Calu3 (cell line): ENCODE measurements around the gene ALDH1L2. TPM values are rescaled to one million over a fixed set of nuclear protein-coding genes. Genes with fewer than 3 reads are reported as not detected.
A peak's percentile ranks its signal among the peaks of the same experiment; 100 is the strongest.

ENCODE experiments used
- BruUV-seq: library from RNA; stranded (reverse); fragments of 400-500 nt; replicated peaks from 2 replicates; lab custom pipeline; 2021; lab: Mats Ljungman, UMichigan
- CTCF ChIA-PET: fragments of 300-600 bp; sonication (Branson Sonifier 250); formaldehyde crosslinking; loops from one replicate; lab custom pipeline; 2022; ENCODE audit warnings: antibody characterized with exemption; lab: Charles Lee
- DNase-seq: peaks from one replicate; pipeline ENCODE4 v3.0.0; 2022
- H3K27ac Mint-ChIP-seq: one replicate; pipeline ENCODE4 v1.8.0; 2022; ENCODE audit warnings: mixed read lengths; ENCODE audit not compliant: unreplicated experiment
- H3K27me3 Mint-ChIP-seq: one replicate; pipeline ENCODE4 v1.8.0; 2022; ENCODE audit warnings: mixed read lengths; ENCODE audit not compliant: unreplicated experiment
- H3K36me3 Mint-ChIP-seq: one replicate; pipeline ENCODE4 v1.8.0; 2022; ENCODE audit warnings: mild to moderate bottlenecking, moderate library complexity, mixed read lengths; ENCODE audit not compliant: insufficient read depth, unreplicated experiment
- H3K4me1 Mint-ChIP-seq: one replicate; pipeline ENCODE4 v1.8.0; 2022; ENCODE audit warnings: mild to moderate bottlenecking, low read depth, mixed read lengths; ENCODE audit not compliant: unreplicated experiment
- H3K4me3 Mint-ChIP-seq: one replicate; pipeline ENCODE4 v1.8.0; 2022; ENCODE audit warnings: mild to moderate bottlenecking, low read depth, moderate library complexity, mixed read lengths; ENCODE audit not compliant: unreplicated experiment
- H3K9me3 Mint-ChIP-seq: one replicate; pipeline ENCODE4 v1.8.0; 2022; ENCODE audit warnings: low read depth, mixed read lengths; ENCODE audit not compliant: unreplicated experiment
- intact Hi-C: fragments of 100-400 bp; cut with micrococcal nuclease; formaldehyde crosslinking; loops from one replicate; pipeline ENCODE4 v1.10.0; 2022; ENCODE audit not compliant: unreplicated experiment
- total RNA-seq: library from RNA; stranded (reverse); gene quantifications from 2 replicates; pipeline ENCODE4 v1.2.3, GENCODE V29; 2022
- TF ChIP-seq, protein P1 (sequence below): fragments of 200-600 bp; IDR thresholded peaks from one replicate; pipeline ENCODE4 v1.8.0; 2022; ENCODE audit warnings: antibody characterized with exemption; ENCODE audit not compliant: unreplicated experiment

ALDH1L2 gene
- total RNA-seq, 1 experiment from 2014 or later: 19.3 TPM

DNA sequence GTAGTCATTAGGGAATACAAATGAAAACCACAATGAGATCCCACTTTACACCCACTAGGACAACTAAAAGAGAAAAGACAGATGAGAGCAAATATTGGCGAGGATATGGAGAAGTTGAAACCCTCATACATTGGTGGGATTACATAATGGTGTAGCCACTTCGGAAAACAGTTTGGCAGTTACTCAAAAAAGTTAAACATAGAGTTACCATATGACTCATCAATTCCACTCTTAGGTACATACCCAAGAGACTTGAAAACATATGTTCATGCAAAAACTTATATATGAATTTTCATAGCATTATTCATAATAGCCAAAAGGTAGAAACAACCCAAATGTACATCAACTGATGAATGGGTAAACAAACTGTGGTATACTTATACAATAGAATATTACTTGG is 27.1 kb downstream of the ALDH1L2 start:
- Mint-ChIP-seq H3K4me1 (peaks cover 8% of the 10 kb centered on the region), H3K4me3 (no peak overlapping the region), H3K36me3 (peaks cover 27% of the 10 kb centered on the region), H3K27me3 (no peaks in the 10 kb centered on the region), H3K9me3 (peaks cover 13% of the 10 kb centered on the region), H3K27ac (no peak overlapping the region)
- TF ChIP-seq, protein P1, sequence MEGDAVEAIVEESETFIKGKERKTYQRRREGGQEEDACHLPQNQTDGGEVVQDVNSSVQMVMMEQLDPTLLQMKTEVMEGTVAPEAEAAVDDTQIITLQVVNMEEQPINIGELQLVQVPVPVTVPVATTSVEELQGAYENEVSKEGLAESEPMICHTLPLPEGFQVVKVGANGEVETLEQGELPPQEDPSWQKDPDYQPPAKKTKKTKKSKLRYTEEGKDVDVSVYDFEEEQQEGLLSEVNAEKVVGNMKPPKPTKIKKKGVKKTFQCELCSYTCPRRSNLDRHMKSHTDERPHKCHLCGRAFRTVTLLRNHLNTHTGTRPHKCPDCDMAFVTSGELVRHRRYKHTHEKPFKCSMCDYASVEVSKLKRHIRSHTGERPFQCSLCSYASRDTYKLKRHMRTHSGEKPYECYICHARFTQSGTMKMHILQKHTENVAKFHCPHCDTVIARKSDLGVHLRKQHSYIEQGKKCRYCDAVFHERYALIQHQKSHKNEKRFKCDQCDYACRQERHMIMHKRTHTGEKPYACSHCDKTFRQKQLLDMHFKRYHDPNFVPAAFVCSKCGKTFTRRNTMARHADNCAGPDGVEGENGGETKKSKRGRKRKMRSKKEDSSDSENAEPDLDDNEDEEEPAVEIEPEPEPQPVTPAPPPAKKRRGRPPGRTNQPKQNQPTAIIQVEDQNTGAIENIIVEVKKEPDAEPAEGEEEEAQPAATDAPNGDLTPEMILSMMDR: no peak
- CTCF ChIA-PET: no interaction called here
- intact Hi-C loops: no loop called here
- no peak for DNase-seq
- BruUV-seq: no TSS peak

DNA sequence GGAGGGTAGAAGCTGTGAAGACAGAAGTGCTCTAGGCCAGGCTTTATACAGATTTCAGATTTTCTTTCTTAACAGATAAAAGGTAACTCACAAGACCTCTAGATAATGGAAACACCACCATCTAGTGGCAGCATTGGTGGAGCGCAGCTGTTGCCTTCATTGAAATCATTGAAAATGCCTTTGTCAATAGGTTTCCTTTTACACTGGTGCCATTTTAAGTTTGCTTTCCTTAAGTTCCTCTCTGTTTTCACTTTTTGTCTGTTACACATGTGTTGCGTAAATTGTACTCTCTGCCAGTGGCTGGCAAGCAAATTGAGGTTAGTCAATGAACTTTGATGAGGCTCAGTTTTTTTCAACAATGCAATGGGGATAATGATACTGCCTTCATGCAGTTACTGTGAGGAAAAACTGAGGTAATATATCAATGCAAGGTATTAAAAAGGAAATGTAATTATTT is 31.1 kb downstream of the ALDH1L2 start:
- peaks cover 13% of the 10 kb centered on the region for H3K9me3 Mint-ChIP-seq
- DNase-seq: peak; percentile 77
- no TSS peak for BruUV-seq
- H3K36me3 Mint-ChIP-seq: peaks cover 24% of the 10 kb centered on the region
- H3K4me3 Mint-ChIP-seq: no peak overlapping the region
- CTCF ChIA-PET: interaction anchor here (2.1 kb wide), 1 partner anchor 671 kb away, joined by 16 read pairs; no protein-coding TSS in a partner anchor
- intact Hi-C loops: loop anchor here (1.0 to 5.0 kb wide), 6 partner anchors 66 to 852 kb away; partner anchors contain the start of gene NOPCHAP1
- H3K27me3 Mint-ChIP-seq: no peaks in the 10 kb centered on the region
- TF ChIP-seq, protein P1: peak; percentile 83
- H3K27ac Mint-ChIP-seq: no peak overlapping the region
- H3K4me1 Mint-ChIP-seq: no peaks in the 10 kb centered on the region

DNA sequence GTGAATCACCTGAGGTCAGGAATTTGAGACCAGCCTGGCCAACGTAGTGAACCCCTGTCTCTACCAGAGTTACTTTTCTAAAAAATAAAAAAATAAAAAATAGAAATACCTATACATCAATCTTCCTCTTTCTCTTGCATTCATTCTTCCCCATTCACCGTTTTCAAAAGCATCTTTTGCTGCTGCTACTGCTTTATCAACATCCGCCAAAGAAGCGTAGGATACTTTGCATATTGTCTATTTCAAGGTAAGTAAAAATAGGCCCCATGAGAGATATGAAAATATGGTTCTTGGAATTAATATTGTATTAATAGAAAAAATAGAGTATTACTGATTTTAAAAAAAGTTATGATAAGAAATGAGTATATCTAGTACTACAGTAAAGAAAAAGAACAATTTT is 32.3 kb downstream of the ALDH1L2 start:
- no TSS peak for BruUV-seq
- H3K36me3 Mint-ChIP-seq: peaks cover 29% of the 10 kb centered on the region
- no peak overlapping the region for H3K4me3 Mint-ChIP-seq
- CTCF ChIA-PET: no interaction called here
- no peak overlapping the region for H3K27ac Mint-ChIP-seq
- intact Hi-C loops: loop anchor here (5.0 kb wide), 3 partner anchors 65 to 320 kb away; partner anchors contain the start of gene NOPCHAP1
- TF ChIP-seq, protein P1: no peak
- no peak for DNase-seq
- H3K9me3 Mint-ChIP-seq: peaks cover 11% of the 10 kb centered on the region
- no peaks in the 10 kb centered on the region for H3K27me3 Mint-ChIP-seq
- no peaks in the 10 kb centered on the region for H3K4me1 Mint-ChIP-seq

DNA sequence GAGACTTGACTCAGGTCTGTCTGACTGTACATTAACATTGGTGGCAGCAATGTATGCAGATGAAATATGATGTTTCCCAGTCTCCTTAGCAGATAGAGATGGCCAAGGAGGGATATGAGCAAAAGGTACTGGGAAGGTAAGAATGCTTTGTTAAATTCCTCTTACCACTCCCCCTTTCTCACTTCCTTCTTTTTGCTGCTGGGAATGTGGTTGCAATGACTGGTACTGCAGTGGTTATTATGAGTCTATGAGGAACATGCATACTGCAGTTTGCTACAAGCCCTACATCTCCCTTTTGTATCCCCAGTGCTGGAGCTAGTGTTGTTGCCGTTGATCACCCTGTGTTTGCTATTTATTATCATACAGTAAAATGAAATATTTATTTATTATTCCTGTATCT is 35.9 kb downstream of the ALDH1L2 start:
- DNase-seq: no peak

More for the DNA sequence above, 35.9 kb downstream of the ALDH1L2 start:
- no peaks in the 10 kb centered on the region for H3K4me1 Mint-ChIP-seq
- H3K9me3 Mint-ChIP-seq: no peaks in the 10 kb centered on the region
- H3K27me3 Mint-ChIP-seq: no peaks in the 10 kb centered on the region
- BruUV-seq: no TSS peak
- no peak overlapping the region for H3K27ac Mint-ChIP-seq
- TF ChIP-seq, protein P1: no peak
- CTCF ChIA-PET: no interaction called here
- no peak overlapping the region for H3K4me3 Mint-ChIP-seq
- peaks cover 13% of the 10 kb centered on the region for H3K36me3 Mint-ChIP-seq
- intact Hi-C loops: no loop called here
